WI38 (cell line): Measurements from ENCODE around the gene SYT13.

Source experiments
- H3K4me3 ChIP-seq: 2 replicates; pipeline ENCODE4 v1.5.1; 2011; ENCODE audit warnings: low read depth, mild to moderate bottlenecking, control low read depth, low read length
- TF ChIP-seq, protein P1 (sequence below): IDR thresholded peaks from 2 replicates; pipeline ENCODE4 v1.5.1; 2012; ENCODE audit warnings: low read depth, mild to moderate bottlenecking, control low read depth, low read length

SYT13 gene, protein sequence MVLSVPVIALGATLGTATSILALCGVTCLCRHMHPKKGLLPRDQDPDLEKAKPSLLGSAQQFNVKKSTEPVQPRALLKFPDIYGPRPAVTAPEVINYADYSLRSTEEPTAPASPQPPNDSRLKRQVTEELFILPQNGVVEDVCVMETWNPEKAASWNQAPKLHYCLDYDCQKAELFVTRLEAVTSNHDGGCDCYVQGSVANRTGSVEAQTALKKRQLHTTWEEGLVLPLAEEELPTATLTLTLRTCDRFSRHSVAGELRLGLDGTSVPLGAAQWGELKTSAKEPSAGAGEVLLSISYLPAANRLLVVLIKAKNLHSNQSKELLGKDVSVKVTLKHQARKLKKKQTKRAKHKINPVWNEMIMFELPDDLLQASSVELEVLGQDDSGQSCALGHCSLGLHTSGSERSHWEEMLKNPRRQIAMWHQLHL

DNA sequence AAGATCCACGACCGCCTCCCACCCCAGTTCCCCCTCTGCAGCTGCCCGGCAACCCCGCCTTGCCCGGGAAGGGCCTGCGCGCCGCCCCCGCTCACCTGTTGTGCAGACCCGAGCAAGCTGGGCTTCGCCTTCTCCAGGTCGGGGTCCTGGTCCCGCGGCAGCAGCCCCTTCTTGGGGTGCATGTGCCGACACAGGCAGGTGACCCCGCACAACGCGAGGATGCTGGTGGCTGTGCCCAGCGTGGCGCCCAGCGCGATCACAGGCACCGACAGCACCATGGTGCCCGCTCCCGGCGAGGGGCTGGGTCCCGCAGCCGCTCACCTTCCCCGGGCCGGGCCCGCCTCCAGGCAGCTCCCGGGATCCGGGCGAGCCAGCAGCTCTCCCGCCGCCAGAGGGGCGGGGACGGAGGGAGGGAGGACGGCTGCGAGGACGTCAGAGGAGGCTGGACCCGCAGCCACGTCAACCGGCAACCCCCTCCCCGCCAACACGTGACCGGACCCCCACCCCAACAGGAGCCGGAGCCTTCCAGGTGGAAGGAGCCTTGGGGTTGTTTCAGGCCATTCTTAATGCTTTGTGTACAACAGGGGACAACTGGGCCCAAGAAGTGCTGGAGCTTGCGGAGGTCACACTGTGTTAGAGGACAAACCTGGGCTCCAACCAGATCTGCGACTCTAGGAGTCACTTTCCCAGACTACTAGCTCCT lies at the start of gene SYT13:
TSS of gene SYT13 (minus strand) at position 412 of the 703 bp plus-strand sequence. CDS start at position 278, 134 bp downstream.
- no peak within 1 kb of the TSS for H3K4me3 ChIP-seq
- TF ChIP-seq, protein P1, sequence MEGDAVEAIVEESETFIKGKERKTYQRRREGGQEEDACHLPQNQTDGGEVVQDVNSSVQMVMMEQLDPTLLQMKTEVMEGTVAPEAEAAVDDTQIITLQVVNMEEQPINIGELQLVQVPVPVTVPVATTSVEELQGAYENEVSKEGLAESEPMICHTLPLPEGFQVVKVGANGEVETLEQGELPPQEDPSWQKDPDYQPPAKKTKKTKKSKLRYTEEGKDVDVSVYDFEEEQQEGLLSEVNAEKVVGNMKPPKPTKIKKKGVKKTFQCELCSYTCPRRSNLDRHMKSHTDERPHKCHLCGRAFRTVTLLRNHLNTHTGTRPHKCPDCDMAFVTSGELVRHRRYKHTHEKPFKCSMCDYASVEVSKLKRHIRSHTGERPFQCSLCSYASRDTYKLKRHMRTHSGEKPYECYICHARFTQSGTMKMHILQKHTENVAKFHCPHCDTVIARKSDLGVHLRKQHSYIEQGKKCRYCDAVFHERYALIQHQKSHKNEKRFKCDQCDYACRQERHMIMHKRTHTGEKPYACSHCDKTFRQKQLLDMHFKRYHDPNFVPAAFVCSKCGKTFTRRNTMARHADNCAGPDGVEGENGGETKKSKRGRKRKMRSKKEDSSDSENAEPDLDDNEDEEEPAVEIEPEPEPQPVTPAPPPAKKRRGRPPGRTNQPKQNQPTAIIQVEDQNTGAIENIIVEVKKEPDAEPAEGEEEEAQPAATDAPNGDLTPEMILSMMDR, result no peak

DNA sequence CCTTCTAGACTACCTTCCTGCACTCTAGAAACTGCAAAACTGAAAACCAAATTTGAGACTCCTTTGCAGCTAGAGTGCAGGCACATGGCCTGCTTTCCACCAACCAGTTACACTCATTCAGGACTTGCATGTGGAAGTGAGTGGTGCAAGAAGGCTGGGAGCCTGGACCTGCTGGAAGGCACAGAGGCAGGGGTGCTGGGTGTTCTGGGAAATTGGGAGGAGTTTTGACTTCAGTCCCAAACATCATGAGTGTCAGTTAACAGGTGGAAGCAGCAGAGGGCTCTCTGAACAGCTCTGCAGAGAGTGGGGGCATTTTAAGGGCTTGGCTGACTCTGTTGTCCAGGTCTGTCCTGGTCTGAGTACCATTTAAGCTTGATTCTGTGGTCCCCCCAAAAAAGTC lies 49.3 kb upstream of the SYT13 start:
- no peak overlapping the region for H3K4me3 ChIP-seq
- TF ChIP-seq, protein P1, result no peak

DNA sequence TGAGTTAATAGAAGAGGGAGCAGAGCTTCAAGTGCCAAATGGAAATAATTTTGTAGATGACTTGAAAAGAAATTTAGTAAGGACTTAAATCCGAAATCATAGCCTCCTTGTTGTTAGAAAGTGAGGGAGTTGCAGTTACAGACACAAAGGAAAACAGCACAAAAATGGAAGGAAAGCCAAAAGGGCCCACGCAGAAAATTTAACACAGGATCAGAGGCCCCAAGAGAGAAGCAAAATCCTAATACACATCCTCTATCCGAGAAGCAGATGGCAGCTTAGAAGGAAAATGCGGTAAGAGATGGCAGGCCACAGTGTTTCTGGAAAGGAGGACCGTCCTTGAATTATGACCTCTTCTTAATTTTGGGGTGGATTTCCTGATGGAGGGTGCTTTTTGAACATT lies 48.7 kb upstream of the SYT13 start:
- H3K4me3 ChIP-seq, result no peak overlapping the region
- TF ChIP-seq, protein P1, result no peak

DNA sequence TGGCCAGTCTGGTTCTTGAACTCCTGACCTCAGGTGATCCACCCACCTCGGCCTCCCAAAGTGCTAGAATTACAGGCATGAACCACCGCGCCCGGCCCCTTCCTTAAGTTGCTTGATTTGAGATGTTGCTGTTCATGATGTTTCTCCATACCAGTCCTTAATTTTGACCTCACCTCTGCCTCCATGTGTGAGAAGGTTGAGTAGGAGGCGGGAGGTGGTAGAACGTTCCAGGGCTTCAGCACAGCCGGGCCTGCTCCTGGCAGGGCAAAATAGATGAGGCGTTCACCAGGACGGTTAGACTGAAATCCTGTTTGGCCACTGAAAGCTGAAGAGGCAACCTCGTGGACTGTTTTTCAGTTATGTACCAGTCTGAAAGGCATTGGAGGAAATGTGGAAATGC lies 48.3 kb upstream of the SYT13 start:
- TF ChIP-seq, protein P1, result no peak
- no peak overlapping the region for H3K4me3 ChIP-seq

DNA sequence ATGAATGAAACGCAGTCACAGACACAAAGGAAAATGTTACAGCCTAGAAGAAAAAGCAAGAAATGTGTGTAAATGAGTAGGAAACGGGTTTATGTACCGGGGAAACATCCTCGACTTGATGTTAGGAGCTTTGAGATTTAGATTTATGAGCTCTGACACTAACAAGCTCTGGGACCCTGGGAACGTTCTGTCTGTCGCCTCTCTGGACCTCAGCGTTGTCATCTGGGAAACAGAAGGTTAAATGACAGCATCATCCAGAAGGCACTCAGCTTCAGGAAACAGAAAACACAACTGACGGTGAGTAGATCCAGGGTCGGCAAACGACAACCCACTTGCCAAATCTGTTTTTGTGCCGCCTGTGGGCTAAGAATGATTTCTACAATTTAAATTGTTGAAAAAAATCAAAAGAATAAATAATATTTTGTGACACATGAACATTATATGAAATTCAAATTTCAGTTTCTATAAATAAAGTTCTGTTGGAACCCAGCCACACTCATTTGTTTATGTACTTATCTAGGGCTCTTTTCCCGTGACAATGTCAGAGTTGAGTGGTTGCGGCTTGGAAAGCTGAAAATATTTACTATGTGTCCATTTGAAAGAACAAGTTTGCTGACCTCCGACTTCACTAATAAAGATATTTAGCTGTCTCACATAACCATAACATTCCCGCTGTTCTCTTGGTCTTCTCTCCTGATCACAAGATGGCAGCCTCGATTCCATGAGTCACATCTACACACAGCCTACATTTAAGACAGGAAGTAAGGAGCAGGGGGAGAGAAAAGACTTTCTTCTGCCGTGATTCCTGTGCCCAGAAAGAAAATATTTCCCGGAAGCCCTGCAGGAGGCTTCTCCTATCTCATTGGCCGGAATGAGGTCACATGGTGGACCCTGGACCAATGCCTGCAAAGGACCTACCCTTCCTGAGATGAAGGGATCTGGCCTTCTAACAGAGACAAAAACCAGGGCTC lies 47.1 kb upstream of the SYT13 start:
- TF ChIP-seq, protein P1, result no peak
- no peak overlapping the region for H3K4me3 ChIP-seq

DNA sequence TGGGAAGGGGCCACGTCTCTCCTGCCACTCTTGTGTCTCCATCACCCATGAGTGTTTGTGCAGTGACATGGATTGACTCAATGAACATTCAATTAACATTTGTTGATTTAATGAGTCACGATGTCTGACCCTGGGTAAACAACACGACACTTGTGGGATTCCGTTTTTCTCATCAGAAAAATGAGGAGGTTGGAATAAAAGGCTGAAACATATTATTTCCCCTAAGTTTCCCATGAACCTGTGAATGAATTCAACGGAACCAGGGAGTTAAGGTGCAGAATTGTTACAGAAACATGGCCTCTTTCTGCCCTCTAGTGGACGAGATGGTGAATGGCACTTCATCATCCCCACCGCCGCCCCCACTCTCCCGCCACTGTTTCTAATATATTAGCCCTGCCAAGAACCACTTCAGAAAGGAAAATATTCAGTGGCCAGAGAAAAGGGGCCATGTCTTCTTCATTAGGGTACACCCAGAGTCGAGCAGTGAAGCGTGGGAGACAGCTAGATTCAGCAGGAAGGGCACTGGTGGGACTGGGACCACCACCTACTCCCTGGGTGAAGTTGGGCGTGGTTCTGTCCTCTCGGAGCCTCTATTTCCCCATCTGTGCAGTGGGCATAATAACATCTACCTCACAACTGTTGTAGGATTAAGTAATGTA lies 46.3 kb upstream of the SYT13 start:
- H3K4me3 ChIP-seq, result no peak overlapping the region
- TF ChIP-seq, protein P1, result peak; percentile 42
